Measurements from ENCODE around the gene SLFN11.

SLFN11 gene

DNA sequence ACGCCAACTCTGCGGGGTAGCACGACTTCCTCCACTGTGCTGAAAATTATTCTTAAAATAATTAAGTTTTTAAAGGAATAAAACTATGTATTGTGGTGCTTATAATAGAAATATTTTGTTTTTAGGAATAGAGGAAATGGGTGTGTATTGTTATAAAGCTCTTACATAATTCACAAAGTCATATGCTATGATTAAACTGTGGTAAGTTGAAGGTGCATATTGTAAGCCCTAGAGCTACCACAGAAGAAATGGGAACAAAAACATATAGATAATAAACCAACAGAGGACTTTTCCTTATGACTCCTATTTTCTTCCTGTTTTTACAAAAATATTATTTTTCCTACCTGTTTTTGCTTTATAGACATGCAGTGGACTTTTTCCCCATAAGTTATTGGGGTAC is 4.3 kb upstream of the SLFN11 start:
- TF ChIP-seq FOXP2 (optimal IDR thresholded peaks at IDR 0.05; ENCODE audit: borderline replicate concordance, extremely low read depth, extremely low read length, insufficient read depth): no peak

DNA sequence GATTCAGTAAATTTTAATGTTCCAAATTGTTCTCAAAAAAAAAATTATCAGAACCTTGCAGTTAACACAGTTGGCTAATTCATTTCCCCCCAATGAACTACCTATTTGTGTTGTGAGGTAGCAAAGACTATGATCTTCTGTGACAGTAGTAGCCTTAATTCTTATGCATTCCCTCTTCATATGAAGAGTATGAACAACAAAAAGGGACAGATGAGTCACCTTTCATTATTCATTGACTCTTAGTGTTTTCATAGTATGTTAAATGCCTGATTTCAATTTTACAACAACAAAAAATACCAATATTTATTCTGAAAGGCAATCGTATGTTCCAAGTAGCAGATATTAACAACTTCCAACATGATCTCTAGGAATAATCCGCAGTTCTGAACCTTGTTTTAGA is 3.6 kb upstream of the SLFN11 start:
- no peak for TF ChIP-seq POLR2AphosphoS5 (IDR thresholded peaks at IDR 0.05; ENCODE audit: low read depth, low read length)
- no peak for TF ChIP-seq SIN3A (IDR thresholded peaks at IDR 0.05; ENCODE audit: borderline replicate concordance, insufficient read depth, low read length)
- TF ChIP-seq FOXP2 (optimal IDR thresholded peaks at IDR 0.05; ENCODE audit: borderline replicate concordance, extremely low read depth, extremely low read length, insufficient read depth): no peak
- TF ChIP-seq, protein P1, sequence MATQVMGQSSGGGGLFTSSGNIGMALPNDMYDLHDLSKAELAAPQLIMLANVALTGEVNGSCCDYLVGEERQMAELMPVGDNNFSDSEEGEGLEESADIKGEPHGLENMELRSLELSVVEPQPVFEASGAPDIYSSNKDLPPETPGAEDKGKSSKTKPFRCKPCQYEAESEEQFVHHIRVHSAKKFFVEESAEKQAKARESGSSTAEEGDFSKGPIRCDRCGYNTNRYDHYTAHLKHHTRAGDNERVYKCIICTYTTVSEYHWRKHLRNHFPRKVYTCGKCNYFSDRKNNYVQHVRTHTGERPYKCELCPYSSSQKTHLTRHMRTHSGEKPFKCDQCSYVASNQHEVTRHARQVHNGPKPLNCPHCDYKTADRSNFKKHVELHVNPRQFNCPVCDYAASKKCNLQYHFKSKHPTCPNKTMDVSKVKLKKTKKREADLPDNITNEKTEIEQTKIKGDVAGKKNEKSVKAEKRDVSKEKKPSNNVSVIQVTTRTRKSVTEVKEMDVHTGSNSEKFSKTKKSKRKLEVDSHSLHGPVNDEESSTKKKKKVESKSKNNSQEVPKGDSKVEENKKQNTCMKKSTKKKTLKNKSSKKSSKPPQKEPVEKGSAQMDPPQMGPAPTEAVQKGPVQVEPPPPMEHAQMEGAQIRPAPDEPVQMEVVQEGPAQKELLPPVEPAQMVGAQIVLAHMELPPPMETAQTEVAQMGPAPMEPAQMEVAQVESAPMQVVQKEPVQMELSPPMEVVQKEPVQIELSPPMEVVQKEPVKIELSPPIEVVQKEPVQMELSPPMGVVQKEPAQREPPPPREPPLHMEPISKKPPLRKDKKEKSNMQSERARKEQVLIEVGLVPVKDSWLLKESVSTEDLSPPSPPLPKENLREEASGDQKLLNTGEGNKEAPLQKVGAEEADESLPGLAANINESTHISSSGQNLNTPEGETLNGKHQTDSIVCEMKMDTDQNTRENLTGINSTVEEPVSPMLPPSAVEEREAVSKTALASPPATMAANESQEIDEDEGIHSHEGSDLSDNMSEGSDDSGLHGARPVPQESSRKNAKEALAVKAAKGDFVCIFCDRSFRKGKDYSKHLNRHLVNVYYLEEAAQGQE (IDR thresholded peaks at IDR 0.05; ENCODE audit: insufficient read depth in 1 of 2, low read depth in 2 of 2, low read length in 2 of 2): no peak
- TF ChIP-seq TAF1 (IDR thresholded peaks at IDR 0.05; ENCODE audit: borderline replicate concordance, insufficient read depth, low read length): no peak

DNA sequence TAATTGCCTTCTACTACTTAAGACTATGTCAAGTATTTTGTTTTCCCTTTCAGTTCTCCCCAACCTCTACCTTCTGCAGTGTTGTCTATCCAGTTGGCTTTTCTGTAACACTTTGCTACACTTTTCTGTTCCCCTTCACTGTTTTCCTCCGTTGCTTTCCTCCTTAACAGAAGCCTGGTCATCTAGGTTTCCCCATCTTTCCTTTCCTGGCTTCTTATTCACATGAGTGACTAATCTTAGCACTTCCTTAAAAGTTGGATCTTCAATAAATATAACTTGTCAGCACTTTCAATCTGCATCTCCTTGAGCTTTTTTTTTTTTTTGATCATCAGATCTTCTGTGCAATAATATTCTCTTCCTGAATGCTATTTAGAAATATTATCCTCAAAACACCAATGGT is 2.8 kb upstream of the SLFN11 start:
- TF ChIP-seq, protein P1 (IDR thresholded peaks at IDR 0.05; ENCODE audit: insufficient read depth in 1 of 2, low read depth in 2 of 2, low read length in 2 of 2): no peak
- no peak for TF ChIP-seq FOXP2 (optimal IDR thresholded peaks at IDR 0.05; ENCODE audit: borderline replicate concordance, extremely low read depth, extremely low read length, insufficient read depth)
- no peak for TF ChIP-seq POLR2AphosphoS5 (IDR thresholded peaks at IDR 0.05; ENCODE audit: low read depth, low read length)
- TF ChIP-seq SIN3A (IDR thresholded peaks at IDR 0.05; ENCODE audit: borderline replicate concordance, insufficient read depth, low read length): no peak
- TF ChIP-seq TAF1 (IDR thresholded peaks at IDR 0.05; ENCODE audit: borderline replicate concordance, insufficient read depth, low read length): no peak

DNA sequence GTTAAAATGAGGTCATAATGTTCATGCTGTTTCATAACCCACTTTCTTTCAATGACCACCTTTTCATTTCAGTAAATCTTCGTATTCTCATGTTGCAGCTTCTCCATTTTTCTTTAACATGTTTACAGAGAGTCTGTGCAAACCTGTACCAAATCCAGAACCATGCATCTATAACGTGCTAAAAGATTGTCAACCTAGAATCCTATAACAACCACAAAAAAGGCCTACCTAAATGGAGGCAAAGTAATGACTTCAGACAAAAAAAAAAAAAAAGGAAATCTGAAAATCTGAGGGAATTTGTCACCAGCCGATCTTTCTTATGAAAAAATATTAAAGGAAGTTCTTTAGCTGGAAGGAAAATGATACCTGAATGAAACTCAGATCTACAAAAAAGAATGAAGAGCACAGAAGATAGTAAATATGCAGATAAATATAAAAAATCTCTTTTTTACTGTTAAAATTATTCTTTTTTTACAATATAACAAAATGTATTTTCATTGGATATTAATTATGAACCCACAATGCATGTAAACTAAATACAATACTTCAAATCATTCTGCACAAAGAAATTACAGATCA is 1.4 kb upstream of the SLFN11 start:
- TF ChIP-seq TAF1 (IDR thresholded peaks at IDR 0.05; ENCODE audit: borderline replicate concordance, insufficient read depth, low read length) (no peak), SIN3A (IDR thresholded peaks at IDR 0.05; ENCODE audit: borderline replicate concordance, insufficient read depth, low read length) (no peak), POLR2AphosphoS5 (IDR thresholded peaks at IDR 0.05; ENCODE audit: low read depth, low read length) (no peak)
- TF ChIP-seq, protein P1 (IDR thresholded peaks at IDR 0.05; ENCODE audit: insufficient read depth in 1 of 2, low read depth in 2 of 2, low read length in 2 of 2): no peak

DNA sequence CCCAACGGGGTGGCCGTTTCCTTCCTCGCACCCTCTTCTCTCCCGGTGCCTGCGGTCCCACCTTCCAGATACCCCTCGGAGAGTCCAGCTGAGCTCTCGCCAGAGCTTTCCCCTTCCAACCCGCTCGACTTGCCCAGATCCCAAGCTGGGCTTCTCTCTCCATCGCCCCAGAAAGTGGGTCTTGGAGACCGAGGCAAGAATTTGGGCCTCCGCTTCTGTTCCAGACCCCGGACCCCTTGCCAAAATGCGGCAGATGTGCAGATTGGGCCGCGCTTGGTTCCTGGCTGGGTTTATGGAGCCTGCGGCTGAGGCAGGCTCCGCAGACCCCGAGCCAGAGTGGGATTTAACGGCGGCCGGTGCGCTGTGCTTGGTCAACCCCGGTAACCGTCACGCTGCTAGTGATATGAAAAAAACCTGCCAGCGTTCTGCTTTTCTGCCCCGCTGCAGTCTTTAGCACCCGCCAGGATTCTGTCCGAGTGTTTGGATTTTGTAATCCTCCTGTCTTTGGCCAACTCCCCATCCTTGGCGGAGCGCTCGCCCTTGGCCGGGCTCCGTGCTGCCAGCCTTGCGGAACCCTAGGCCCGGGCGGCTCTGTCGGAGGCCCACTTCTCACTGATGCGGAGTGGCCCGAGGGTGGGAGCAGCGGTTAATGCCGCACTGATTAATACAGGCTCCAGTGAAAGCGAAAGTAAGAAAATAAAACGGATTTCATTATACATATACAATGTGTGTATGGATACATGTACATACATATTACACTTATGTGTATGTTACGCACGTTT is 754 bp upstream of the SLFN11 start:
- no peak for TF ChIP-seq TAF1 (IDR thresholded peaks at IDR 0.05; ENCODE audit: borderline replicate concordance, insufficient read depth, low read length)

DNA sequence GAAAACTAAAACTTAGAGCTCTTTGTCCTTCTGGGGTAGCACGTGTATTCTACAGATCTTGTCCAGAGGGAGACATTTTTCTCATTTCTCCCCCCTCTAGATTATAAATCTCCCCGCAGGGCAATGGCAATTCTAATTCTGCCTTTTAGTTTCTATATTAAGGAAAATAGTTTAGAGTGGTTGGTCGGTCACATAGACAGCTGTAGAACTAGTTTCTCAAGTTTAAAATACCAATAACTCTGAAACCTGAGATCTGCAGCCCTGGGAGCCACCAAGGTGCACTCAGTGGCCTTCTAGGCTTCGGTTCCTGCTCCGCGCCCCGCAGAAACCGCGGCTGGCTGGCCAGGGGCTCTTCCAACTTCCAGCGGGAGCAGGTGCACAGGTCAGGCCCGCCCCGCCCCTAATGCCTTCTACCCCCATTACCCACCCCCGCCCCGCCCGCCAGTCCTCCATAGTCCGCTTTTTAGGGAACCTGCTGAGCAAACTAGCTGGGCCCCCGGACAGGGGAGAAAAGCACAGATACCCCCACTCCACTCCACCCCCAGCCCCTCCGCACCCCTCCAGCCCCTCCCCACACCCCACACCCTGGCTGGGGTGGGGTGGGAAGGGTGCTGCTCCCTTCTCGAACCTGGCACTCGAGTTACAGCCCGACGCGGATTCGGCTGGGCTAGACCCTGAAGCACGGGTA is 431 bp downstream of the SLFN11 start:
- TF ChIP-seq POLR2AphosphoS5 (IDR thresholded peaks at IDR 0.05; ENCODE audit: low read depth, low read length) (no peak), SIN3A (IDR thresholded peaks at IDR 0.05; ENCODE audit: borderline replicate concordance, insufficient read depth, low read length) (no peak), TAF1 (IDR thresholded peaks at IDR 0.05; ENCODE audit: borderline replicate concordance, insufficient read depth, low read length) (no peak), FOXP2 (optimal IDR thresholded peaks at IDR 0.05; ENCODE audit: borderline replicate concordance, extremely low read depth, extremely low read length, insufficient read depth) (no peak)
- TF ChIP-seq, protein P1 (IDR thresholded peaks at IDR 0.05; ENCODE audit: insufficient read depth in 1 of 2, low read depth in 2 of 2, low read length in 2 of 2): no peak

Measured in PFSK-1 (cell line).